ENCODE measurements around the gene VMAC.

- TF ChIP-seq, protein P1, sequence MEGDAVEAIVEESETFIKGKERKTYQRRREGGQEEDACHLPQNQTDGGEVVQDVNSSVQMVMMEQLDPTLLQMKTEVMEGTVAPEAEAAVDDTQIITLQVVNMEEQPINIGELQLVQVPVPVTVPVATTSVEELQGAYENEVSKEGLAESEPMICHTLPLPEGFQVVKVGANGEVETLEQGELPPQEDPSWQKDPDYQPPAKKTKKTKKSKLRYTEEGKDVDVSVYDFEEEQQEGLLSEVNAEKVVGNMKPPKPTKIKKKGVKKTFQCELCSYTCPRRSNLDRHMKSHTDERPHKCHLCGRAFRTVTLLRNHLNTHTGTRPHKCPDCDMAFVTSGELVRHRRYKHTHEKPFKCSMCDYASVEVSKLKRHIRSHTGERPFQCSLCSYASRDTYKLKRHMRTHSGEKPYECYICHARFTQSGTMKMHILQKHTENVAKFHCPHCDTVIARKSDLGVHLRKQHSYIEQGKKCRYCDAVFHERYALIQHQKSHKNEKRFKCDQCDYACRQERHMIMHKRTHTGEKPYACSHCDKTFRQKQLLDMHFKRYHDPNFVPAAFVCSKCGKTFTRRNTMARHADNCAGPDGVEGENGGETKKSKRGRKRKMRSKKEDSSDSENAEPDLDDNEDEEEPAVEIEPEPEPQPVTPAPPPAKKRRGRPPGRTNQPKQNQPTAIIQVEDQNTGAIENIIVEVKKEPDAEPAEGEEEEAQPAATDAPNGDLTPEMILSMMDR (IDR thresholded peaks at IDR 0.05) = no peak
- no peak for TF ChIP-seq POLR2A (IDR thresholded peaks at IDR 0.05)
Measured at GRCh38 chr19:5917431-5918107, 12.9 kb downstream of the VMAC start.

Data from lower leg skin (tissue), 3 donors.